ENCODE results near the gene TMEM54.

DNA sequence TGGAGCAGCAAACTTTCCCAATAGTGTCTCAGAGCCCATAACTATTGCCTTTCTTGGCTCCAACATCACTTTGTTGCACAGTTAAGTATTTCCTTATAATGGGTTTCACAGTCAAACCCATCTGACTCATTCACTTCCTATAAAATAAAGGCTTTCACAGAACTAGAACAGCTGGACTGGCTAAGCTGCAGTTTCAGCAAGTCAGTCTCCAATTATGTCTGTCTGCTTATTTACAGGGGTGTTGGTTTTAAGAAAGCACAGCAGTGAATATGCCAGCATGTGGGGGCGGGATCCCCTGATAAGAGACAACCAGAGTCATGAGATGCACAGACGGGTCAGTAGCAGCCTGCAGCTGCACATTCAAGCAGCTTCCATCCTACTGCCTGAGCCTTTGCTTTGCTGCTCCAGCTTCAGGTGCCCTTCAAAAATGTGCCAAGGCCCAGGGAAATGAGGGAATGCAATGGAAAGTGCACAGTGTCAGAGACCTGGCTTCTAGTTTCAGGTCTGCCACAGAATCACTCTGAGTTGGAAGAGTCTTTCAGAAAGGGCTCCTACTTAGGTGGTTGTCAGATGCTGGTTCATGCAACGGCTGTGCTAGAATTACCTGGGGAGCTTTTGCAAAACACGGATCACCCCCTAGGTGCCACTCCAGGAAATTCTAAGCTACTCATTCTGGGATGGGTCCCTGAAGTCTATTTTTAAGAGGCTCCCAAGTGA is 38.6 kb upstream of the TMEM54 start:
- no peak for TF ChIP-seq CTCF (conservative IDR thresholded peaks at IDR 0.05)
- TF ChIP-seq EZH2 (IDR thresholded peaks at IDR 0.05; ENCODE audit: low read depth), result no peak

Measured in PC-9 (cell line).